Measurements from ENCODE around the gene BLID.

BLID gene

GRCh38 chr11:122081073-122081472 is 34.9 kb downstream of the BLID start:
- no peak for DNase-seq (ENCODE audit: low read depth in 3 of 3)

GRCh38 chr11:122077459-122077858 is 38.6 kb downstream of the BLID start:
- no peak for DNase-seq (ENCODE audit: low read depth in 3 of 3)

- DNase-seq (ENCODE audit: low read depth in 3 of 3), result no peak
Measured at GRCh38 chr11:122076512-122077120, 39.4 kb downstream of the BLID start.

- DNase-seq (ENCODE audit: low read depth in 3 of 3), result no peak
Measured at GRCh38 chr11:122075016-122075415, 41.0 kb downstream of the BLID start.

- no peak for DNase-seq (ENCODE audit: low read depth in 3 of 3)
Measured at GRCh38 chr11:122074022-122074421, 42.0 kb downstream of the BLID start.

- DNase-seq (ENCODE audit: low read depth in 3 of 3), result no peak
Measured at GRCh38 chr11:122071709-122072202, 44.3 kb downstream of the BLID start.

GRCh38 chr11:122069707-122070360 is 46.2 kb downstream of the BLID start:
- DNase-seq (ENCODE audit: low read depth in 3 of 3), result no peak

- DNase-seq (ENCODE audit: low read depth in 3 of 3), result no peak
Measured at GRCh38 chr11:122068837-122069236, 47.2 kb downstream of the BLID start.

- no peak for DNase-seq (ENCODE audit: low read depth in 3 of 3)
Measured at GRCh38 chr11:122068141-122068540, 47.9 kb downstream of the BLID start.

Measured in stimulated activated CD4-positive, alpha-beta T cell treated with anti-CD3 and anti-CD28 coated beads, TNF-alpha, amount 100 ng/mL, for 24 hours (primary cell).